SHP77 treated with DMSO at 0.1 percent for 48 hours (cell line): ENCODE results near the gene PAAF1.
A peak's percentile ranks its signal among the peaks of the same experiment; 100 is the strongest.

Experiments used
- DNase-seq: peaks from one replicate; lab custom pipeline; 2025; lab: John Stamatoyannopoulos, UW

Gene PAAF1

DNA sequence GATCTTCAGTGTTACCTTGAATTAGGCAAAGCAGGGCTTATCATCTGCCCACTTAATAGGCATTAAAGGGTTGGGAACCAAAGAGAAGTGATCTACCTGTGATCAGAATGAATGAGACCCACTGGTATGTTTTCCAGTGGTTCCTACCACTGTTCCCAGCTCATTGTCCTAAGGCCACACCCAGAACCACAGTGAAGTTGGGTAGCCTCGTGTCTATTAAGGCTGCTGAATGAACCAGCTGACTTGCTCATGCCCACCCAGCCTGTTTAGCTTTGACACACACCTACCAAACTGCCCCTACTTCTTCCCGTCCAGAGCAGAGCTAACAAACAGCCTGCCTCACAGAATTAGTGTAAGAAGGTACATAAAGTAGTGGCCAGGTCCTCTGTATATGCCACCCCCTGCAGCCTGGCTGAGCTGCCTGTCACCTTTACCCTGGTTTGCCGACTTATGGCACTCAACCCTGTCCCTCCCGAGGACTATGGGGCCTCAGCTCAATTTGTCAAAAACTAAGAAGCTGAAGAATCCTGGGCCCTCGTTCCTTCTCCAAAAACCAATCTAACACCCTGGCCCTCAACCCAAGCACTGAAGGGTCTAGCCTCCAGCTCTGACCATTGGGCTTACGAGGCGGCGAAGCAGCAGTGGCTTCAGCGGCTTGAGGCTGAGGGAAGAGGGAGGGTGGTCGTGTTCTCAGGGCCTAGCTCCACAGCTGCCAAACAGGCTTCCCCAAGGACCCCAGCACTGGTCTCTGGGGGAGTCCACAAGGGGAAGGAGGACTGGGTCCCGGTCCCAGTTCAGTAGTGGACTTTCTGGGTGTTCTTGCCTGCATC, 96.0 kb downstream of the PAAF1 start:
- no peak for DNase-seq

DNA sequence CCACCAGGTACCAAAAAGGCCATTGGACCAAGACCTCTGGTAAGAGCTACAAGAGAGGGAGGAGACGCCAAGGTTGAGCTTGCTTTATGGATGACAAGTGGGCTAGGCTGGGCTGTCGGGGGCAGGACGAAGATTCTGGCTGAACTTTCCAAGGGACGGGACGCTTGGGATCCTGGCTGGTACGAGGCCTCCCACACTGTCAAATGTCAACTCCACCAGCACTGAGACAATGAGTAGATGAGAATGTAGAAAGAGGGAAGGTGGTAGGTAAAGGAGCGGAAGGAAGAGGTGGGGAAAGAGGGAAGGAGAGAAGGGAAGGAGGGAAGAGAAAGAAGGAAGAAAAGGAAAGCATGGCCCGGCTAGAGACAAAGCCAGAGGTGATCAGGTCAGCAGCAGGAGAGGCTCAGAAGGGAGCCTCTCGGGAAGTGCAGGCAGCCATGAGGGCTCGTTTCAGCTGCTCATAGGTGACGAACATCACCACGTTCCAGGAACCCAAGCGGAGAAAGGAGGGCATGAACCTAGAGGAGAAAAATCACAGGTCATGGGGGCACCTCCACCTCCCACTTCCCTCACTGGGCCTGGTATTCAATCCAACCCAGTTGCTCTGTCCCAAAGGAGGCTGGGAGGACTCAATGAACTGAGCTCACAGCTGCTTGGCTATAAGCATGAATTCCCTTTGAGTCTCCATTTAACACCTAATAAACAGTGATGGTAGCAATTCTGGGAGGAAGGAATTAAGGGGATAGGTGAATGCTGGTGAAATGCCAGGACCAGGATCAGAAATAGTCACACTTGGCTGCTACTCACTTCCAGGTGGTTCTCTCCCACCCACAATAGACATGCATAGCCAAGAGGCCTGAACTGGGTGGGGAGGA, 98.0 kb downstream of the PAAF1 start:
- no peak for DNase-seq

DNA sequence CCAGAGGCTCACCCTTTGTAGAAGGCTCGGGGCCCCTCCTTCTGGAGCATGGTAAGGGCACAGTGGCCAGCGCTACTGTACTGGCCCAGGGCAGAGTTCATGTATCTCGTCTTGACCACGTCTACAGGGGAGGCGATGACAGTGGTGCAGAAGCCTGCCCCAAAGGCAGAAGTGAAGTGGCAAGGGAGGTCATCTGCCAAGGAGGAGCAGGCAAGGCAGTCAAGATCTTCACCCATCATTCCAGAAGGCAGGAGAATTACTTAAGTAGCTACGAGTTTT, 98.6 kb downstream of the PAAF1 start:
- no peak for DNase-seq

DNA sequence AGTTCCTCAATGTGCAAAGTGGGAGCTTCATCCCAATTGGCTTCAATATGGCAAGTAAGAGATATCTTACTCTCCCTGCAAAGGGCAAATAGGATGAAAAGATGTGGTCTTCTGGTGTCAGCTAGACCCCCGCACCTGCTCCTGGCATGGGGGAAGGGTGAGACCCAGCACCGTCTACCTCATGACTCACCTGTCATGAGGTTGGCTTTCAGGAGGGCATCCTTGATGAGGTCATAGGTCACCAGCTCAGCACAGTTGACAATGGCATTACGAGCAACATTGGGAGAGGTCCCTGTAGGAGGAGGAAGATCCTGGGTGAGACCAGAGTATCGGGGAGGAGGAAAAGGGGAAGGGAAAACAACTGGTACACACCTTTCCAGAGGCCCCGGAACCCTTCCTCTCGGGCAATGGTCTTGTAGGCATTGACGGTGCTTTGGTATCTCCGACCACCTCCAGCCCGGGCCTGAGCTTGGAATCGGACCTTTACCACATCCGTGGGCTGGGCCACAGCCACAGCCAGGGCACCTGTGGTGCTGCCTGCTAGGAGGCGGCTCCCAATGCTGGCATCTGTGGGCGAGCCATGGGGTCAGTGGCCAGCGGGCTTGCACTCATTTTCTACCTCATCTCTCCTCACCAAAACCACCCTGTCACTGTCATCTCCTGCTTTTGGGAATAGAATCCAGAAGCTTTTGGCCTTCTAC, 99.8 kb downstream of the PAAF1 start:
- DNase-seq, result no peak

- DNase-seq, result no peak
These were observed 101.2 kb downstream of the PAAF1 start for GRCh38 chr11:73977856-73978519.

GRCh38 chr11:73978576-73979086, 101.8 kb downstream of the PAAF1 start:
- DNase-seq, result no peak

- DNase-seq, result peak; percentile 91
These were observed 103.5 kb downstream of the PAAF1 start for GRCh38 chr11:73980001-73980961.
